AG04450 (cell line): ENCODE data around the gene GDF10. TPM values are rescaled to one million over a fixed set of nuclear protein-coding genes. Genes with fewer than 3 reads are reported as not detected.

Experiments used
- CTCF ChIA-PET: fragments of 300-600, 350-600 bp; formaldehyde crosslinking; extraction: SDS; loops from one replicate; lab custom pipeline; 2022; ENCODE audit warnings: antibody characterized with exemption, inconsistent platforms; lab: Charles Lee
- POLR2A ChIA-PET: fragments of 350-600 bp; formaldehyde crosslinking; extraction: SDS; loops from one replicate; lab custom pipeline; 2021; ENCODE audit warnings: antibody characterized with exemption, inconsistent platforms; lab: Yijun Ruan, JAX
- DNase-seq: peaks from one replicate; pipeline ENCODE4 v3.0.0-alpha.2; 2011; ENCODE audit warnings: low read depth, low spot score
- H3K27ac ChIP-seq: one replicate; pipeline ENCODE4 v1.5.1; 2012; ENCODE audit warnings: low read depth, low read length, control low read depth
- H3K27me3 ChIP-seq: one replicate; pipeline ENCODE4 v1.6.0; 2012; ENCODE audit warnings: low read length; ENCODE audit not compliant: control insufficient read depth, insufficient read depth
- H3K4me3 ChIP-seq: 2 replicates; pipeline ENCODE4 v1.5.1; 2011; ENCODE audit warnings: mild to moderate bottlenecking, low read depth, low read length, control low read depth
- H3K9me3 ChIP-seq: 2 replicates; pipeline ENCODE4 v1.5.1; 2012; ENCODE audit warnings: low read length; ENCODE audit not compliant: control insufficient read depth, insufficient read depth
- CTCF ChIP-seq: IDR thresholded peaks from 2 replicates; pipeline ENCODE4 v1.5.1; 2011; ENCODE audit warnings: low read depth, low read length, control low read depth, inconsistent platforms
- polyA plus RNA-seq: library from polyadenylated mRNA; depleted of rRNA; stranded (reverse); fragments of >200 nt; gene quantifications from 2 replicates; pipeline ENCODE4 v1.2.3, GENCODE V29; 2011

The GDF10 gene
- polyA plus RNA-seq, 1 experiment = 0.14 TPM

DNA sequence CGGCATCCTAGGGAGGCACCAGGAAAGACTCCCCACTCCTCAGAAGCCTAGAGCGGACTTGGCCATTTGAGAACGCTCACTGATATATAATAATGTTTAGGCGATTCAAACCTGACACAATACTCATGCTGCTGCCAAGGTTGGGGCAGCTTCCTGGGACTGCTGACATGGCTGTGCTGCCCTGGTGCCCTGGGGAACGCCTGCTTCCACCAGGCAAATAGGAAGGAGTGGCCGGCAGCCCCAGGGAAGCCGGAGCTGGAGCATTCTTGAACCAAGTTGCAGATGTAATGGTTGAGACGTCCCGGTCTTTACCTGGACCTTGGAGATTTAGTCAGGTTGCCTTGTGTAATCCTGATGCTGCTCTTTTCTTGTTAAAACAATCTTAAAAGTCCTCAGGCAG lies 8.8 kb downstream of the GDF10 start:
- ChIA-PET CTCF (interaction anchor here (0.9 to 7.6 kb wide), 3 partner anchors 12 to 314 kb away, joined by 3 to 167 read pairs (median 4); no protein-coding TSS in a partner anchor), POLR2A (no interaction called here)
- H3K27me3 ChIP-seq = peaks cover 23% of the 10 kb centered on the region
- no peak for DNase-seq
- H3K9me3 ChIP-seq = no peaks in the 10 kb centered on the region
- no peak overlapping the region for H3K4me3 ChIP-seq
- H3K27ac ChIP-seq = no peak overlapping the region
- TF ChIP-seq CTCF = no peak

GRCh38 chr10:47309408-47310089 lies 9.6 kb downstream of the GDF10 start:
- CTCF ChIA-PET = interaction anchor here (0.9 to 7.6 kb wide), 4 partner anchors 13 to 315 kb away, joined by 3 to 167 read pairs (median 43); no protein-coding TSS in a partner anchor
- peaks cover 22% of the 10 kb centered on the region for H3K27me3 ChIP-seq
- H3K4me3 ChIP-seq = no peak overlapping the region
- H3K9me3 ChIP-seq = no peaks in the 10 kb centered on the region
- H3K27ac ChIP-seq = no peak overlapping the region
- DNase-seq = no peak
- peak; percentile 43 for TF ChIP-seq CTCF
- POLR2A ChIA-PET = no interaction called here

GRCh38 chr10:47310090-47310505 lies 10.1 kb downstream of the GDF10 start:
- H3K4me3 ChIP-seq = no peak overlapping the region
- CTCF ChIA-PET = interaction anchor here (1.2 to 7.6 kb wide), 4 partner anchors 263 to 316 kb away, joined by 3 to 167 read pairs (median 70); no protein-coding TSS in a partner anchor
- TF ChIP-seq CTCF = no peak
- POLR2A ChIA-PET = no interaction called here
- DNase-seq = no peak
- H3K27me3 ChIP-seq = peaks cover 22% of the 10 kb centered on the region
- no peak overlapping the region for H3K27ac ChIP-seq
- H3K9me3 ChIP-seq = no peaks in the 10 kb centered on the region

DNA sequence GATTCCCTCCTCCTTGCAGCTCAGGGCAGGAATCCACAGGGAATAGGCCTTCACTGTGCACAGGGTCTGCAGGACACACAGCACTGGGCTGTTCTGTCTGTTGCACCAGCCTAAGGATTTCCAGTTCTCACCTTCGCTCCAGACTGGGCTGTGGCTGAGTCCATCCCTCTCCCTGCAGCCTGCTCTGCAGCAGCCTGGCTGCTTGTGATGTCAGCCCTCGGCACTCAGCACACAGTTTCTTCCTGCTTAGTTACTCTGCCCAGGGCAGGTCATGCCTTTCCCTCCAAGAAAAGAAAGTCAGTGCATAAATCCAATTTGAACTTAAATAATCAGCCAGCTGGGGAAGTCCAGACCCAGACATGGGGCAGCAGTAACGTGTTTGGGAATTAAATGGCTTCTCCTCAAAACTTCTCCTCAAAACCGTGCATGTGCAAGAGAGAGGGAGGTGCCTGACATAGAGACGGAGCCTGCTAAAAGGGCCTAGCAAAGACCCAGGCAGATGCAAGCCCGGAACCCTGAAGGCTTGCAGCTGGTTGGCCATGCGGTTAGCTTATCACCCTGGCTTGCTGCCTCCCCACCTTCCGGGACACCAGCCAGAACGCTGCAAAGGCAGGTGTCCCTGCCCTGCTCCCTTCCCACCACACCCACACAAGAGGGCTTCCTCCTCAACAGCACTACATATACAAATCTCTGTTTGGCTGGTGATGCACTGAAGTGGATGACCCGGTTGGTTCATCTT lies 11.4 kb downstream of the GDF10 start:
- Histone ChIP-seq H3K27me3 (peaks cover 17% of the 10 kb centered on the region), H3K4me3 (no peak overlapping the region), H3K9me3 (no peaks in the 10 kb centered on the region), H3K27ac (no peak overlapping the region)
- no peak for TF ChIP-seq CTCF
- POLR2A ChIA-PET = interaction anchor here (0.6 kb wide), 1 partner anchor 264 kb away, joined by 3 read pairs; no protein-coding TSS in a partner anchor
- CTCF ChIA-PET = interaction anchor here (0.6 to 7.6 kb wide), 30 partner anchors 8 to 329 kb away, joined by 3 to 167 read pairs (median 4); partner anchors contain the start of gene GDF10
- DNase-seq = no peak
